NCI-H2081 treated with DMSO at 0.1 percent for 48 hours (cell line): ENCODE results near the gene ABCA8.
"Not testable (repeated sequence)": the region's sequence is repeated elsewhere in the genome, so short reads cannot be mapped to it uniquely, and the experiment has no call there.

Experiments
- DNase-seq: peaks from one replicate; lab custom pipeline; 2025; lab: John Stamatoyannopoulos, UW

Gene ABCA8

GRCh38 chr17:68829211-68829610 lies 126.0 kb downstream of the ABCA8 start:
- no peak for DNase-seq

- no peak for DNase-seq
Observed at GRCh38 chr17:68824707-68825106, 130.5 kb downstream of the ABCA8 start.

GRCh38 chr17:68824185-68824584 lies 131.0 kb downstream of the ABCA8 start:
- DNase-seq, result not testable (repeated sequence)

GRCh38 chr17:68822719-68823289 lies 132.4 kb downstream of the ABCA8 start:
- no peak for DNase-seq

GRCh38 chr17:68821860-68822696 lies 133.1 kb downstream of the ABCA8 start:
- DNase-seq, result no peak

- DNase-seq, result no peak
Observed at GRCh38 chr17:68820825-68821481, 134.2 kb downstream of the ABCA8 start.

- DNase-seq, result no peak
Observed at GRCh38 chr17:68820476-68820824, 134.7 kb downstream of the ABCA8 start.

GRCh38 chr17:68819465-68819864 lies 135.7 kb downstream of the ABCA8 start:
- no peak for DNase-seq
